H1 (cell line): ENCODE data around the gene ORAI1. TPM values are rescaled to one million over a fixed set of nuclear protein-coding genes. Genes with fewer than 3 reads are reported as not detected.
"Not testable (repeated sequence)": the region's sequence is repeated elsewhere in the genome, so short reads cannot be mapped to it uniquely, and the experiment has no call there.

ENCODE experiments used
- CTCF ChIA-PET: fragments of 300-600 bp; sonication (Branson Sonifier 250); formaldehyde crosslinking; loops from one replicate; lab custom pipeline; 2021; ENCODE audit not compliant: partially characterized antibody; lab: Charles Lee
- POLR2A ChIA-PET: fragments of 300-600 bp; sonication (Branson Sonifier 250); formaldehyde crosslinking; loops from one replicate; lab custom pipeline; 2021; ENCODE audit warnings: inconsistent platforms; ENCODE audit not compliant: partially characterized antibody; lab: Charles Lee
- DNase-seq, 2 experiments: peaks; one replicate each; pipeline versions ENCODE4 v3.0.0 to v3.0.0-alpha.2; 2010 to 2022; ENCODE audit warnings: low spot score in 2 of 2, low read depth in 1 of 2, mixed read lengths in 1 of 2
- FAIRE-seq: peaks from 2 replicates; lab custom pipeline; 2011; peaks lifted over from hg19 to GRCh38; lab: Jason Lieb, UNC
- H2AFZ ChIP-seq: 2 replicates; pipeline ENCODE4 v1.8.1; 2012; ENCODE audit warnings: low read length, inconsistent platforms
- H2AK5ac ChIP-seq: 2 replicates; pipeline ENCODE4 v1.6.1; 2013; ENCODE audit warnings: low read depth, low read length
- H2BK120ac ChIP-seq: replicated peaks from 2 replicates; pipeline ENCODE3; 2013; ENCODE audit warnings: low read depth, low read length, inconsistent platforms
- H2BK12ac ChIP-seq: 2 replicates; pipeline ENCODE4 v1.6.1; 2013; ENCODE audit warnings: low read depth, low read length
- H2BK15ac ChIP-seq: 2 replicates; pipeline ENCODE4 v1.6.1; 2013; ENCODE audit warnings: low read length
- H2BK20ac ChIP-seq: 2 replicates; pipeline ENCODE4 v1.6.1; 2013; ENCODE audit warnings: low read length
- H2BK5ac ChIP-seq: 2 replicates; pipeline ENCODE4 v1.6.1; 2013; ENCODE audit warnings: low read depth, low read length
- H3K14ac ChIP-seq: 2 replicates; pipeline ENCODE4 v1.6.1; 2013; ENCODE audit warnings: inconsistent platforms; ENCODE audit not compliant: insufficient read length
- H3K18ac ChIP-seq: 2 replicates; pipeline ENCODE4 v1.6.1; 2013; ENCODE audit warnings: low read length; ENCODE audit errors: extremely low read depth
- H3K23ac ChIP-seq: 2 replicates; pipeline ENCODE4 v1.6.1; 2013; ENCODE audit warnings: inconsistent platforms; ENCODE audit not compliant: insufficient read length
- H3K23me2 ChIP-seq: 2 replicates; pipeline ENCODE4 v1.6.1; 2013; ENCODE audit warnings: low read depth, low read length
- H3K27ac ChIP-seq: 2 replicates; pipeline ENCODE4 v1.6.1; 2011; ENCODE audit warnings: low read depth, low read length, inconsistent platforms
- H3K27me3 ChIP-seq, 4 experiments: replicated peaks in 1 of 4; 1 replicate in 1 of 4; 2 replicates in 3 of 4; pipeline versions ENCODE4 v1.6.1 to v1.8.1; 2011 to 2013; ENCODE audit warnings: low read length in 3 of 4, mild to moderate bottlenecking in 3 of 4, inconsistent platforms in 2 of 4, mixed read lengths in 2 of 4, moderate library complexity in 1 of 4; ENCODE audit not compliant: control insufficient read depth in 3 of 4, insufficient read depth in 3 of 4; ENCODE audit errors: extremely low read depth in 1 of 4
- H3K36me3 ChIP-seq, 4 experiments: 2 replicates each; pipeline versions ENCODE4 v1.6.1 to v1.8.1; 2011 to 2013; ENCODE audit warnings: mild to moderate bottlenecking in 4 of 4, low read length in 3 of 4, moderate library complexity in 2 of 4, control low read depth in 1 of 4, inconsistent platforms in 1 of 4; ENCODE audit not compliant: insufficient read depth in 4 of 4, control insufficient read depth in 2 of 4
- H3K4ac ChIP-seq: replicated peaks from 2 replicates; pipeline ENCODE3; 2013; ENCODE audit warnings: low read length, low read depth, mixed read lengths, inconsistent platforms; ENCODE audit not compliant: insufficient read length
- H3K4me1 ChIP-seq, 4 experiments: replicated peaks in 1 of 4; 1 replicate in 1 of 4; 2 replicates in 3 of 4; pipeline versions ENCODE4 v1.6.1 to v1.8.1; 2011 to 2013; ENCODE audit warnings: low read length in 3 of 4, inconsistent platforms in 2 of 4, mixed read lengths in 1 of 4; ENCODE audit not compliant: insufficient read depth in 4 of 4, control insufficient read depth in 3 of 4
- H3K4me2 ChIP-seq, 2 experiments: 2 replicates each; pipeline versions ENCODE4 v1.6.1 to v1.8.1; 2011 to 2013; ENCODE audit warnings: low read depth in 2 of 2, low read length in 2 of 2, control low read depth in 1 of 2, inconsistent platforms in 1 of 2, mild to moderate bottlenecking in 1 of 2; ENCODE audit not compliant: insufficient read depth in 1 of 2
- H3K4me3 ChIP-seq, 4 experiments: fragments of 200-600, 300-600 bp in 1 of 4; sonication (generic), shearing (Covaris generic), sonication (Bioruptor Twin) in 1 of 4; 2 replicates each; pipeline versions ENCODE4 v1.5.1 to v1.8.1; 2011 to 2016; ENCODE audit warnings: low read length in 4 of 4, low read depth in 3 of 4, control low read depth in 2 of 4, inconsistent platforms in 2 of 4, mild to moderate bottlenecking in 2 of 4, mixed read lengths in 1 of 4, moderate library complexity in 1 of 4; ENCODE audit not compliant: insufficient read depth in 2 of 4; ENCODE audit errors: extremely low read depth in 1 of 4
- H3K56ac ChIP-seq: replicated peaks from 2 replicates; pipeline ENCODE3; 2013; ENCODE audit warnings: low read depth, mild to moderate bottlenecking, mixed read lengths, low read length, inconsistent platforms; ENCODE audit not compliant: insufficient read length
- H3K79me1 ChIP-seq: 2 replicates; pipeline ENCODE4 v1.6.1; 2013; ENCODE audit warnings: low read depth, low read length, control low read depth
- H3K79me2 ChIP-seq, 2 experiments: 2 replicates each; pipeline versions ENCODE4 v1.6.1 to v1.8.1; 2012 to 2013; ENCODE audit warnings: low read length in 2 of 2, mild to moderate bottlenecking in 2 of 2, inconsistent platforms in 1 of 2; ENCODE audit not compliant: insufficient read depth in 2 of 2, control insufficient read depth in 1 of 2
- H3K9ac ChIP-seq, 4 experiments: replicated peaks in 1 of 4; 1 replicate in 1 of 4; 2 replicates in 3 of 4; pipeline versions ENCODE4 v1.6.1 to v1.8.1; 2011 to 2013; ENCODE audit warnings: low read depth in 3 of 4, low read length in 3 of 4, control low read depth in 2 of 4, mild to moderate bottlenecking in 2 of 4, moderate library complexity in 2 of 4, inconsistent platforms in 1 of 4; ENCODE audit errors: extremely low read depth in 1 of 4
- H3K9me3 ChIP-seq, 2 experiments: 2 replicates each; pipeline versions ENCODE4 v1.6.1 to v1.8.1; 2012 to 2013; ENCODE audit warnings: mild to moderate bottlenecking in 2 of 2, moderate library complexity in 2 of 2, control low read depth in 1 of 2, inconsistent platforms in 1 of 2, low read depth in 1 of 2, low read length in 1 of 2, mixed read lengths in 1 of 2; ENCODE audit not compliant: insufficient read depth in 2 of 2
- H4K20me1 ChIP-seq, 2 experiments: replicated peaks in 1 of 2; 2 replicates each; pipeline versions ENCODE3 to v1.8.1; 2011 to 2013; ENCODE audit warnings: inconsistent platforms in 2 of 2, low read length in 2 of 2, mild to moderate bottlenecking in 1 of 2; ENCODE audit not compliant: insufficient read depth in 2 of 2, control insufficient read depth in 1 of 2
- H4K5ac ChIP-seq: 2 replicates; pipeline ENCODE4 v1.6.1; 2013; ENCODE audit warnings: low read length, low read depth, mixed read lengths, inconsistent platforms; ENCODE audit not compliant: insufficient read length
- H4K8ac ChIP-seq: 2 replicates; pipeline ENCODE4 v1.8.0; 2013; ENCODE audit warnings: mild to moderate bottlenecking, moderate library complexity, low read length, inconsistent platforms; ENCODE audit not compliant: insufficient read depth; ENCODE audit errors: extremely low read depth
- H4K91ac ChIP-seq: replicated peaks from 2 replicates; pipeline ENCODE3; 2013; ENCODE audit warnings: low read length, mixed read lengths, inconsistent platforms; ENCODE audit not compliant: insufficient read length
- whole genome bisulfite sequencing, 2 experiments: shearing (Covaris generic) in 1 of 2; methylation state at CpG; one replicate each; pipeline versions ENCODE4 v1.1.6 to v1.1.7; 2013 to 2015; ENCODE audit warnings: low lambda C conversion rate in 2 of 2, mixed read lengths in 2 of 2, inconsistent platforms in 1 of 2, low coverage in 1 of 2, missing lambda C conversion rate in 1 of 2; ENCODE audit not compliant: insufficient replicate concordance in 2 of 2, insufficient coverage in 1 of 2, insufficient read length in 1 of 2; ENCODE audit errors: extremely low coverage in 1 of 2, missing lambda C conversion rate in 1 of 2; 5-methylcytosine and 5-hydroxymethylcytosine counted together
- polyA plus RNA-seq, 7 experiments: library from polyadenylated mRNA; depleted of rRNA in 3 of 7; stranded (reverse) in 5 of 7; unstranded in 2 of 7; fragments of >200 nt in 5 of 7; fragments of 200-250 nt in 2 of 7; gene quantifications; 1 replicate in 5 of 7; 2 replicates in 1 of 7; 4 replicates in 1 of 7; pipeline versions ENCODE4 v1.2.1 to v1.2.3, GENCODE V29; 2011 to 2013; ENCODE audit warnings: missing spikeins in 2 of 7, mixed read lengths in 2 of 7
- total RNA-seq: library from RNA; stranded (reverse); fragmentation: NEBNext Ultra II Directional; extraction: Animal tissue kit (Norgen Biotek cat#: 25700); gene quantifications from 2 replicates; pipeline ENCODE4 v1.2.1, GENCODE V29; 2021

The ORAI1 gene
- total and polyA plus RNA-seq, 2 of the 8 experiments (the other 6 are each of a cell fraction or from before 2014, with no cell fraction given), result 29.9 to 71.5 TPM

GRCh38 chr12:121661353-121662105 lies 35.2 kb downstream of the ORAI1 start:
- H3K9me3 ChIP-seq, H2AFZ ChIP-seq, H3K36me3 ChIP-seq, H2BK5ac ChIP-seq, H4K8ac ChIP-seq, H3K4me2 ChIP-seq, DNase-seq, H2BK120ac ChIP-seq, H3K56ac ChIP-seq, H2BK20ac ChIP-seq, H3K18ac ChIP-seq, H4K91ac ChIP-seq, H3K4ac ChIP-seq, FAIRE-seq, H3K9ac ChIP-seq, H2AK5ac ChIP-seq, H3K23me2 ChIP-seq, H3K23ac ChIP-seq, H3K79me1 ChIP-seq, H4K20me1 ChIP-seq, H4K5ac ChIP-seq, H2BK12ac ChIP-seq, H3K14ac ChIP-seq, H3K79me2 ChIP-seq, H3K27ac ChIP-seq, H2BK15ac ChIP-seq, H3K4me3 ChIP-seq, H3K27me3 ChIP-seq: not testable (repeated sequence)
- ChIA-PET CTCF (interaction anchor here (0.6 to 2.4 kb wide), 10 partner anchors 9 to 167 kb away, joined by 3 to 8 read pairs (median 4); partner anchors contain the start of gene ORAI1), POLR2A (interaction anchor here (1.2 to 2.4 kb wide), 5 partner anchors 14 to 84 kb away, joined by 3 to 12 read pairs (median 4); partner anchors contain the start of gene ORAI1)
- 89% methylated on average over 11 of the region's 11 CpGs; no CpG with 5 or more reads in 1 of the 2 experiments for WGBS, 2 experiments
- H3K4me1 ChIP-seq, result peaks cover 0 to 15% (median 6%) of the 10 kb centered on the region in 4 experiments; a peak in 5 of 7 replicates
